OCI-LY7 (cell line): ENCODE measurements around the gene EPB41. TPM values are rescaled to one million over a fixed set of nuclear protein-coding genes. Genes with fewer than 3 reads are reported as not detected.

Source experiments
- BruUV-seq: library from RNA; stranded (reverse); fragments of 400-500 nt; replicated peaks from 2 replicates; lab custom pipeline; 2021; lab: Mats Ljungman, UMichigan
- CTCF ChIA-PET: fragments of 300-600 bp; sonication (Branson Sonifier 250); formaldehyde crosslinking; loops from one replicate; lab custom pipeline; 2022; ENCODE audit warnings: antibody characterized with exemption; ENCODE audit not compliant: unreplicated experiment; lab: Charles Lee
- POLR2A ChIA-PET: fragments of 300-600 bp; sonication (Branson Sonifier 250); formaldehyde crosslinking; loops from one replicate; lab custom pipeline; 2022; ENCODE audit warnings: antibody characterized with exemption; lab: Charles Lee
- DNase-seq: peaks from one replicate; pipeline ENCODE4 v3.0.0-alpha.2; 2015; ENCODE audit warnings: low spot score
- H2AFZ ChIP-seq: fragments of 200-600 bp; sonication (generic), shearing (Covaris generic); 2 replicates; pipeline ENCODE4 v1.6.1; 2014; ENCODE audit warnings: mild to moderate bottlenecking, antibody characterized with exemption, low read length, moderate library complexity
- H3K27ac ChIP-seq: fragments of 200-600 bp; sonication (generic); 2 replicates; pipeline ENCODE4 v1.5.1; 2014; ENCODE audit warnings: mixed run types, low read depth, mild to moderate bottlenecking, moderate library complexity, low read length, inconsistent platforms; ENCODE audit not compliant: poor library complexity, severe bottlenecking
- H3K36me3 ChIP-seq: fragments of 200-600 bp; sonication (generic); 2 replicates; pipeline ENCODE4 v1.6.1; 2014; ENCODE audit warnings: mild to moderate bottlenecking, antibody characterized with exemption, low read length, moderate library complexity, mixed read lengths; ENCODE audit not compliant: insufficient read depth
- H3K4me1 ChIP-seq: fragments of 200-600 bp; sonication (generic); 2 replicates; pipeline ENCODE4 v1.5.1; 2014; ENCODE audit warnings: mild to moderate bottlenecking, low read length; ENCODE audit not compliant: insufficient read depth, poor library complexity, severe bottlenecking
- H3K4me2 ChIP-seq: fragments of 200-600 bp; sonication (generic); 2 replicates; pipeline ENCODE4 v1.6.1; 2014; ENCODE audit warnings: mild to moderate bottlenecking, low read length
- H3K4me3 ChIP-seq: fragments of 200-600 bp; sonication (generic); 2 replicates; pipeline ENCODE4 v1.5.1; 2014; ENCODE audit warnings: mild to moderate bottlenecking, low read depth, low read length; ENCODE audit not compliant: poor library complexity, severe bottlenecking
- H3K79me2 ChIP-seq: fragments of 200-600 bp; sonication (generic); 2 replicates; pipeline ENCODE4 v1.6.1; 2016; ENCODE audit warnings: low read depth, mild to moderate bottlenecking, low read length, moderate library complexity, mixed read lengths; ENCODE audit not compliant: insufficient read depth
- H3K9me2 ChIP-seq: fragments of 200-600 bp; sonication (generic); 2 replicates; pipeline ENCODE4 v1.6.1; 2016; ENCODE audit warnings: mild to moderate bottlenecking, low read length, mixed read lengths; ENCODE audit not compliant: insufficient read depth
- H3K9me3 ChIP-seq: fragments of 200-600 bp; sonication (generic); 2 replicates; pipeline ENCODE4 v1.6.1; 2014; ENCODE audit warnings: mild to moderate bottlenecking, mixed run types, low read length, mixed read lengths
- H4K20me1 ChIP-seq: fragments of 200-600 bp; sonication (generic); 2 replicates; pipeline ENCODE4 v1.6.1; 2014; ENCODE audit warnings: mild to moderate bottlenecking, antibody characterized with exemption, low read length, moderate library complexity, mixed read lengths; ENCODE audit not compliant: insufficient read depth
- CTCF ChIP-seq: fragments of 200-600 bp; sonication (generic); conservative IDR thresholded peaks from 2 replicates; pipeline ENCODE4 v1.5.1; 2014; ENCODE audit warnings: mild to moderate bottlenecking, antibody characterized with exemption, low read length, moderate library complexity, mixed read lengths
- EZH2phosphoT487 ChIP-seq: fragments of 200-600 bp; sonication (generic); IDR thresholded peaks from 2 replicates; pipeline ENCODE4 v1.6.1; 2018; ENCODE audit warnings: low read depth, borderline replicate concordance, mild to moderate bottlenecking, mixed run types, antibody characterized with exemption, low read length, moderate library complexity, mixed read lengths
- intact Hi-C: fragments of 100-400 bp; cut with micrococcal nuclease; formaldehyde crosslinking; loops from one replicate; pipeline ENCODE4 v1.10.0; 2022; ENCODE audit not compliant: unreplicated experiment
- total RNA-seq, 2 experiments: library from RNA; depleted of rRNA in 1 of 2; stranded (reverse); fragments of >200 nt in 1 of 2; shearing (Covaris generic) in 1 of 2; gene quantifications; 2 replicates each; pipeline ENCODE4 v1.2.3, GENCODE V29; 2014 to 2022

The EPB41 gene
- total RNA-seq, 2 experiments from 2014 or later: 102 to 103 TPM

- H3K4me3 ChIP-seq: no peak overlapping the region
- BruUV-seq: no TSS peak
- CTCF ChIA-PET: no interaction called here
- H3K4me1 ChIP-seq: peaks cover 16% of the 10 kb centered on the region
- intact Hi-C loops: no loop called here
- H3K27ac ChIP-seq: peak overlapping the region; percentile 38
- H3K79me2 ChIP-seq: no peaks in the 10 kb centered on the region
- peaks cover 51% of the 10 kb centered on the region for H3K36me3 ChIP-seq
- H3K9me2 ChIP-seq: no peaks in the 10 kb centered on the region
- H2AFZ ChIP-seq: no peak overlapping the region
- POLR2A ChIA-PET: interaction anchor here (0.6 to 1.0 kb wide), 3 partner anchors 93 to 490 kb away, joined by 3 read pairs; no protein-coding TSS in a partner anchor
- peak overlapping the region; percentile 46 for H3K4me2 ChIP-seq
- no peak for DNase-seq
- no peaks in the 10 kb centered on the region; the same call in 1 of the 2 replicates for H4K20me1 ChIP-seq
- TF ChIP-seq EZH2phosphoT487 (no peak), CTCF (no peak)
- no peaks in the 10 kb centered on the region for H3K9me3 ChIP-seq
Observed at GRCh38 chr1:29142714-29143113, 228.3 kb downstream of the EPB41 start.

DNA sequence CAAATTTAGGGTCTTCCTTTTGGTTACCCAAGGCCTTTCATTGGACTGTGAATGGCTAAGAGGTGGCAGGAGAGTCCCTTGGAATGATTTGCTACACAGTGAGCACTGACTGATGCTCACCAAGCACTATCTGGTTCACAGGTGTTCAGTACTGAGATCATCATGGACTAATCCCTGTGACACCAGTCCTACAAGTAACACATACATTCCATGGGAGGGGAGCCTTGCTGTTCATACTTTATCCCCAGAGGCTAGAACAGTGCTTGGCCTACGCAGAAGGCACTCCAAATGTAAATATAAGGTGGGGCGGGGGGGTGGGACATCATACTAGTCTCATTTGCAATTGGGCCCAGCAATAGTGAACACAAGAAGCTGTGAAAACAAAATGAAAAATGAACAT lies 229.8 kb downstream of the EPB41 start:
- no TSS peak for BruUV-seq
- Histone ChIP-seq H3K36me3 (peaks cover 65% of the 10 kb centered on the region), H3K4me1 (peaks cover 16% of the 10 kb centered on the region), H3K79me2 (no peaks in the 10 kb centered on the region), H3K9me2 (no peaks in the 10 kb centered on the region), H3K9me3 (no peaks in the 10 kb centered on the region), H2AFZ (no peak overlapping the region), H3K4me3 (no peak overlapping the region), H3K27ac (no peak overlapping the region), H4K20me1 (no peaks in the 10 kb centered on the region; the same call in 1 of the 2 replicates), H3K4me2 (no peak overlapping the region)
- DNase-seq: no peak
- CTCF ChIA-PET: no interaction called here
- POLR2A ChIA-PET: no interaction called here
- intact Hi-C loops: no loop called here
- no peak for TF ChIP-seq EZH2phosphoT487
- no peak for TF ChIP-seq CTCF

DNA sequence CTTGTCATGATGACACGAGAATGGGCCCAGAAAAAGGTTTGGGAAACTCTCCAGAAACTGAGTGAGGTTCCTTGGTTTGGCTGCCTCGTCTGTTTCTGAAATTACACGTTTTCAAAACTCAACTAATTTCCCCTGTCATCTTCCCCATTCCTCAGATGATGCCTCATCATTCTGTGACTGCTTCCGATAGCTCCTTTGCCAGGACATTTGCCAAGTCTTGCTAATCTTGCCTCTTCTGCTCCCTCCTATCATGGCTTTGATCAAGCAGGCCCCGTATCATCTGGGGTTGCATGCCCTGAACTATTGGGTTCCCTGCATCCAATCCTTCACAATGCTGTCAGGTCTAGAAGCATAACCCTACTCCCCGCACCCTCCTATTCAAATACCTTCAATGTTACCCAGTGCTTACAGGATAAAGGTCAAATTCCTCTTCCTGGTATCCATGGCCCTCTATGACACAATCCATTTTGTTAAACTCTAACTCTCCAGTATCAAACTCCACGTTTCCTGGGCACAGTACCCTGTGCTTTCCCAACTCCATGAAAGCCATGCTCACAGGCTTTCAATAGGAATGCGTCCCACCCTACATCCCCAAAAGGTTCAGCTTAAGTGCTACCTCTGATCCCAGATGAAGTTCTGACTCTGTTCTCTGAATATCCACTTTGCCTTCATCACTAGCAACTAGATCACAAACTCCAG lies 231.5 kb downstream of the EPB41 start:
- Histone ChIP-seq H3K27ac (no peak overlapping the region), H3K36me3 (peaks cover 81% of the 10 kb centered on the region), H2AFZ (no peak overlapping the region), H3K4me2 (no peak overlapping the region), H3K4me3 (no peak overlapping the region), H3K9me2 (no peaks in the 10 kb centered on the region), H3K9me3 (no peaks in the 10 kb centered on the region), H3K4me1 (peaks cover 16% of the 10 kb centered on the region), H3K79me2 (no peaks in the 10 kb centered on the region), H4K20me1 (no peaks in the 10 kb centered on the region; the same call in 1 of the 2 replicates)
- no peak for DNase-seq
- ChIA-PET POLR2A (no interaction called here), CTCF (no interaction called here)
- TF ChIP-seq CTCF: no peak
- BruUV-seq: no TSS peak
- intact Hi-C loops: no loop called here
